ENCODE data around the gene METTL9.
"Not testable (repeated sequence)": the region's sequence is repeated elsewhere in the genome, so short reads cannot be mapped to it uniquely, and the experiment has no call there.

DNA sequence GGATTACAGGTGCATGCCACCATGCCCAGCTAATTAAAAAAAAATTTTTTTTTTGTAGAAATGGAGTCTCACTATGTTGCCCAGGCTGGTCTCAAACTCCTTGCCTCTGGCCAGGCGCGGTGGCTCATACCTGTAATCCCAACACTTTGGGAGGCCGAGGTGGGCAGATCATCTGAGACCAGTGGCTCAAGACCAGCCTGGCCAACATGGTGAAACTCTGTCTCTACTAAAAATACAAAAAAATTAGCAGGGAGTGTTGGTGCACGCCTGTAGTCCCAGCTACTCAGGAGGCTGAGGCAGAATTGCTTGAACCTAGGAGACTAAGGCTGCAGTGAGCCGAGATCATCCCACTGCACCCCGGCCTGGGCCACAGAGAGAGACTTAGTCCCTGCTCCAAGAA lies 19.2 kb upstream of the METTL9 start:
- TF ChIP-seq, protein P1, sequence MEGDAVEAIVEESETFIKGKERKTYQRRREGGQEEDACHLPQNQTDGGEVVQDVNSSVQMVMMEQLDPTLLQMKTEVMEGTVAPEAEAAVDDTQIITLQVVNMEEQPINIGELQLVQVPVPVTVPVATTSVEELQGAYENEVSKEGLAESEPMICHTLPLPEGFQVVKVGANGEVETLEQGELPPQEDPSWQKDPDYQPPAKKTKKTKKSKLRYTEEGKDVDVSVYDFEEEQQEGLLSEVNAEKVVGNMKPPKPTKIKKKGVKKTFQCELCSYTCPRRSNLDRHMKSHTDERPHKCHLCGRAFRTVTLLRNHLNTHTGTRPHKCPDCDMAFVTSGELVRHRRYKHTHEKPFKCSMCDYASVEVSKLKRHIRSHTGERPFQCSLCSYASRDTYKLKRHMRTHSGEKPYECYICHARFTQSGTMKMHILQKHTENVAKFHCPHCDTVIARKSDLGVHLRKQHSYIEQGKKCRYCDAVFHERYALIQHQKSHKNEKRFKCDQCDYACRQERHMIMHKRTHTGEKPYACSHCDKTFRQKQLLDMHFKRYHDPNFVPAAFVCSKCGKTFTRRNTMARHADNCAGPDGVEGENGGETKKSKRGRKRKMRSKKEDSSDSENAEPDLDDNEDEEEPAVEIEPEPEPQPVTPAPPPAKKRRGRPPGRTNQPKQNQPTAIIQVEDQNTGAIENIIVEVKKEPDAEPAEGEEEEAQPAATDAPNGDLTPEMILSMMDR (IDR thresholded peaks at IDR 0.05), result not testable (repeated sequence)
- TF ChIP-seq POLR2A (IDR thresholded peaks at IDR 0.05), result not testable (repeated sequence)
